ENCODE results near the gene EVA1A. TPM values are rescaled to one million over a fixed set of nuclear protein-coding genes. Genes with fewer than 3 reads are reported as not detected.

The EVA1A gene
- polyA plus RNA-seq, 1 donor = 10.0 TPM

DNA sequence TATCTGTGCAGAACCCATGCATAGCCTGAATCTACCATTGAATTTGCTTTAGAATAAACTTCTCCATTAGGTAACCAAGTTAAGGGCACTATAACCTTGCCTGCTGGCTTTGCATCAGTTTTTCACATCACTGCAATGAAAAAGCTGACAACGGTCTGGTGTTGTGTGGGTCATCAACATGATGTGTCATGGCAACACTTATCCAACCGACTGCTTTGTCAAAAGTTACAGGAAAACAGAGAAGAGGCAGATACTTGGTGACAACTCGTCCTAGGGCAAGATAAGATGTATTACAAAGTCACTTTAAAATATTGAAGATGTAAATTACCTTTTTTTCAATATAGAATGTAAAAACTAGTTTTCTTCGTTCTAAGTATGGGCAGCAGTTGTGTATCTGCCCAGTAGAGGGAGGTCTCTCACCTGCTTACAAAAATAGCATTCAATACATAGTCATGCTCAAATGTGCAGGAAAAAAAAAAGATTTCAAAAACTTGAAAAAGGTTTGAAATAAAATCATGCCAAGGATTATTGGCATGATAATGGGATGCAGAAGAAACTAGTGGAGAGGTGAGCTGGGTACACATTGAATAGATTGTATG lies 96.3 kb downstream of the EVA1A start:
- Histone ChIP-seq H3K36me3 (ENCODE audit: control insufficient read depth, insufficient read depth, low read length) (no peaks in the 10 kb centered on the region), H3K27me3 (ENCODE audit: control insufficient read depth, insufficient read depth, low read length) (no peaks in the 10 kb centered on the region), H3K27ac (ENCODE audit: low read length) (no peak overlapping the region), H3K9me3 (ENCODE audit: control insufficient read depth, low read depth, low read length) (no peaks in the 10 kb centered on the region), H3K4me3 (ENCODE audit: low read length) (no peak overlapping the region), H3K4me1 (ENCODE audit: control insufficient read depth, insufficient read depth, low read length) (peaks cover 9% of the 10 kb centered on the region)
- WGBS (ENCODE audit: insufficient coverage, low lambda C conversion rate) = 37% methylated on average over 3 of the region's 4 CpGs
- DNase-seq = no peak

DNA sequence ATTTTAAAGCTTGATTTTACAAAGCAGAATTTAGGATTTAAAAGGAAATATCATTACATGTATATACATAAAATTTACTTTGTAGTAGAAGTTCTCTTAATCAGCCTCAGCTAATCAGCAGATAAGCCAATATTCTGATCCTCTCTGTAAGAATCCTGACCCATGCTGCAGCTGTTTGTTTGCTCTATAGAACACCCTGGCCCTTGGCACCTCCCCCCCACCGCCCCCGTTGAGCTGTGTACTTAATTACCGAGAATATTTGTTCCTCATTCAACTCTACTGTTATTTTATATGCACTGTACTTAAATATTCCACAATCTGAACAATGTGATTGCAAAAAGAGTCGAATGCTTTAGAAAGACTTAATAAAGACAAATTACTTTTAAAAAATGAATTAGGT lies 98.0 kb downstream of the EVA1A start:
- Histone ChIP-seq H3K36me3 (ENCODE audit: control insufficient read depth, insufficient read depth, low read length) (no peaks in the 10 kb centered on the region), H3K4me3 (ENCODE audit: low read length) (no peak overlapping the region), H3K27ac (ENCODE audit: low read length) (no peak overlapping the region), H3K27me3 (ENCODE audit: control insufficient read depth, insufficient read depth, low read length) (no peaks in the 10 kb centered on the region), H3K9me3 (ENCODE audit: control insufficient read depth, low read depth, low read length) (no peaks in the 10 kb centered on the region), H3K4me1 (ENCODE audit: control insufficient read depth, insufficient read depth, low read length) (peaks cover 9% of the 10 kb centered on the region)
- 0% methylated on average over 1 of the region's 4 CpGs for WGBS (ENCODE audit: insufficient coverage, low lambda C conversion rate)
- DNase-seq = no peak

DNA sequence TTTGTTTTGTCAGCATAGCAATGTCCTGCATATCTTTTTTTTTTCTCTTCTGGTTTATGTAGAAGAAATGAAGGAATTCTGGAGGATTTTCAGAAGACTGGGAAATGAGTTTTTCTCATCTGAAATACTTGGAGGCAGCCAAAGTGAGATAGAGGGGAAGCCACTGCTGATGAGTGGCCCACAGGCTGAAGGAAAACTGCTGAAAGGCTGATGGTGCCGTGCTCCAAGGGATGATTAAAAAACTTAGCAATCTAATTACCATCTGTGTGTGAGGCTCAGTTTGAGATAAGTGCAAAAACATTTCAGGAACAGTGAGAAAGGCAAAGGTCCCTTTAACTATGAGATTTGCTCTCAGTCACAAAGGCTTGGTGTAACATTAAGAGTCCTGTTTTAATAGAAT lies 98.5 kb downstream of the EVA1A start:
- H3K4me3 ChIP-seq (ENCODE audit: low read length) = no peak overlapping the region
- H3K4me1 ChIP-seq (ENCODE audit: control insufficient read depth, insufficient read depth, low read length) = peaks cover 9% of the 10 kb centered on the region
- H3K36me3 ChIP-seq (ENCODE audit: control insufficient read depth, insufficient read depth, low read length) = no peaks in the 10 kb centered on the region
- no CpG with 5 or more reads among the region's 1 CpG for WGBS (ENCODE audit: insufficient coverage, low lambda C conversion rate)
- H3K9me3 ChIP-seq (ENCODE audit: control insufficient read depth, low read depth, low read length) = no peaks in the 10 kb centered on the region
- DNase-seq = no peak
- H3K27ac ChIP-seq (ENCODE audit: low read length) = no peak overlapping the region
- no peaks in the 10 kb centered on the region for H3K27me3 ChIP-seq (ENCODE audit: control insufficient read depth, insufficient read depth, low read length)

DNA sequence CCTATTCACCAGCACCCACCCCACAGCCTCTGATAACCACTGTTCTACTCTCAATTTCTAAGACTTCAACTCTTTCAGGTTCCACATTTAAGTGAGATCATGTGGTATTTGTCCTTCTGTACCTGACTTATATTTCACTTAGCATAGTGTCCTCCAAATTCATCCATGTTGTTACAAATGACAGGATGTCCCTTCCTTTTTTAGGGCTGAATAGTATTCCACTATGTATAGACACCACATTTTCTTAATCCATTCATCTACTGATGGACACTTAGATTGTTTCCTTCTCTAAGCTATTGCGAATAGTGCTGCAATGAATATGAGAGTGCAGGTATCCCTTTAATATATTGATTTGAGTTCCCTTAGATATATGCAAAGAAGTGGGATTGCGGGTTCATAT lies 100.1 kb downstream of the EVA1A start:
- H3K36me3 ChIP-seq (ENCODE audit: control insufficient read depth, insufficient read depth, low read length) = no peaks in the 10 kb centered on the region
- no peaks in the 10 kb centered on the region for H3K9me3 ChIP-seq (ENCODE audit: control insufficient read depth, low read depth, low read length)
- H3K4me3 ChIP-seq (ENCODE audit: low read length) = no peak overlapping the region
- DNase-seq = no peak
- peaks cover 9% of the 10 kb centered on the region for H3K4me1 ChIP-seq (ENCODE audit: control insufficient read depth, insufficient read depth, low read length)
- H3K27ac ChIP-seq (ENCODE audit: low read length) = no peak overlapping the region
- peaks cover 2% of the 10 kb centered on the region for H3K27me3 ChIP-seq (ENCODE audit: control insufficient read depth, insufficient read depth, low read length)
- WGBS (ENCODE audit: insufficient coverage, low lambda C conversion rate) = 80% methylated on average over 1 of the region's 2 CpGs

DNA sequence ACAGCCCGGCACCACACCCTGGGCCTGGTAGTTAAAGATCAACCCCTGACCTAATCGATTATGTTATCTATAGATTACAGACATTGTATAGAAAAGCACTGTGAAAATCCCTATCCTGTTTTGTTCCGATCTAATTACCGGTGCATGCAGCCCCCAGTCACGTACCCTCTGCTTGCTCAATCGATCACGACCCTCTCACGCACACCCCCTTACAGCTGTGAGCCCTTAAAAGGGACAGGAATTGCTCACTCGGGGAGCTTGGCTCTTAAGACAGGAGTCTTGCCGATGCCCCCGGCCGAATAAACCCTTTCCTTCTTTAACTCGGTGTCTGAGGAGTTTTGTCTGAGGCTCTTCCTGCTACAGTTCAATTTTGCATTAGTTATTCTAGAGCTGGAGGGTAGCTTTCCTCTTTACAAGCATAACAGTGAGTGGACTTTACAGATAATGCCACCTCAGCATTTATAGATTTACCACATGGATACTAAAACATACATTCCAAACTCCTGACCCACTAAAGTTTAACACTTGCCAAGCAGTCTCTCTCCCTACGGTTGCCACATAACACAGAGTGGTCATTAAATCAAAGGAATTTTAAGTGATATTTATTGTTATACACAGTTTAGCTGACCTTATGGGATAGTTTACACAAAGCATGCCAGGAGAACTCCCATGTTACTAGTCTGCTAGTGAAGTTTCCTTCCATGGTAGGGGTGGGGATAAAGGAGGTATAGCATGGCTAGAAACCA lies 101.0 kb downstream of the EVA1A start:
- Histone ChIP-seq H3K36me3 (ENCODE audit: control insufficient read depth, insufficient read depth, low read length) (no peaks in the 10 kb centered on the region), H3K27me3 (ENCODE audit: control insufficient read depth, insufficient read depth, low read length) (peaks cover 2% of the 10 kb centered on the region), H3K4me3 (ENCODE audit: low read length) (no peak overlapping the region), H3K9me3 (ENCODE audit: control insufficient read depth, low read depth, low read length) (no peaks in the 10 kb centered on the region), H3K4me1 (ENCODE audit: control insufficient read depth, insufficient read depth, low read length) (peaks cover 9% of the 10 kb centered on the region), H3K27ac (ENCODE audit: low read length) (no peak overlapping the region)
- peak in 1 of 2 donors; percentile 27 for DNase-seq
- WGBS (ENCODE audit: insufficient coverage, low lambda C conversion rate) = no CpG with 5 or more reads among the region's 14 CpGs

DNA sequence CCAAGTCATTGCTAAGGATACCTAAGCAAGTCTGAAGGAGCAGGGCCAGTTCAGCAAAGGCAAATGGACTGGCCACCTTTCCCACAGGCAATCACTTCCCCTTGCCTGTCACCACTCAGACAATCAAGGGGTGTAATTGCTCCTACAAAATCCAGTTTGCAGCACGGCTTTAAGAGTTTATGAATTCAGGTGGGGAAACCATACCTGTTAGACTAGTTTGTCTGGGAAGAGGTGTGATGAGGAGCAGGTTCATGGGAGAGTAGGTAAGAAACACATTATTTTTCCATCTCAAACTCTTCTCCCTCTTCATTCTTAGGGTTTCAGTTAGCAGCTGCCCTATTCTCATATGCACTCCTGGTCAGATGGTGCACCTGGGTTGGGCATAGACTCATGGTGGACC lies 102.5 kb downstream of the EVA1A start:
- H3K27ac ChIP-seq (ENCODE audit: low read length) = no peak overlapping the region
- H3K27me3 ChIP-seq (ENCODE audit: control insufficient read depth, insufficient read depth, low read length) = peaks cover 2% of the 10 kb centered on the region
- H3K4me1 ChIP-seq (ENCODE audit: control insufficient read depth, insufficient read depth, low read length) = peaks cover 9% of the 10 kb centered on the region
- H3K9me3 ChIP-seq (ENCODE audit: control insufficient read depth, low read depth, low read length) = no peaks in the 10 kb centered on the region
- H3K4me3 ChIP-seq (ENCODE audit: low read length) = no peak overlapping the region
- H3K36me3 ChIP-seq (ENCODE audit: control insufficient read depth, insufficient read depth, low read length) = no peaks in the 10 kb centered on the region
- DNase-seq = no peak
- WGBS (ENCODE audit: insufficient coverage, low lambda C conversion rate) = no CpG with 5 or more reads among the region's 1 CpG

DNA sequence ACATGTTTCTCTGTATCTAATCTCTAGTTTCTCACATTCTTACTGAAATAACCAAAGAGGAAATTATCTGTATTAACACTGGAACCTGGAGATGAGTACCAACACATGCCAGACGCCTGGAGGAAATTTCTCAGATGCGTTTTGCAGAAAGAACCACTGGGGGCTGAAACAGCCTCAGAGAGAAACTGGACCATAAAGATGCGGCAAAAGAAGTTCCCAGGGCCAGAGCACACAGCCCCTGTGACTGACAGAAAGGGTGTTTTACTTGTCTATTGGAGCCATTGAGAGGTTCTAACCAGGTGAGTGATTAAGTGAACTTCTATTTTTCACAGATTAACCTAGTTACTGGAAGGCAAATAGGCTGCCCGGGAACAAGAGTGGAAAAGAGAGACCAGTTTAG lies 103.9 kb downstream of the EVA1A start:
- no peak overlapping the region for H3K27ac ChIP-seq (ENCODE audit: low read length)
- H3K4me1 ChIP-seq (ENCODE audit: control insufficient read depth, insufficient read depth, low read length) = peaks cover 4% of the 10 kb centered on the region
- no peaks in the 10 kb centered on the region for H3K36me3 ChIP-seq (ENCODE audit: control insufficient read depth, insufficient read depth, low read length)
- whole genome bisulfite sequencing (ENCODE audit: insufficient coverage, low lambda C conversion rate) = 100% methylated on average over 1 of the region's 4 CpGs
- no peak for DNase-seq
- H3K4me3 ChIP-seq (ENCODE audit: low read length) = no peak overlapping the region
- no peaks in the 10 kb centered on the region for H3K9me3 ChIP-seq (ENCODE audit: control insufficient read depth, low read depth, low read length)
- H3K27me3 ChIP-seq (ENCODE audit: control insufficient read depth, insufficient read depth, low read length) = peaks cover 2% of the 10 kb centered on the region

DNA sequence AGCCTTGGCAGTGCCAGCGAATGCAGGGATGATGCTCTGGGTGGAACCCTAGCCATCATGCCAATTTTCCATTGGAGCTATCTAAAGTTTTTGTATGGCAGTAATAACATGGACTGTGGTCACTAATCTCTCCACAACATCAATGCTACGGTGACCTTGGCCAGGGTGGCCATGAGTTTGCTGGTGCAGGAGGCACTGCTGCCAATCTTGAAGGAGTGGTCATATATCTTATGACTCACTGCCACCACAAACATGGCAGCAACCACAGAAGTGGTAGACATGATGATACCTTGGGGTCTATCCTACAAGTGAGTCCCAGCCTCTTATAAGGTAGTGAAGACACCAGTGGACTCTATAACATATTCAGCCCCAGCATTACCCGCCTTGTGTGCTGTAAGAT lies 104.6 kb downstream of the EVA1A start:
- WGBS (ENCODE audit: insufficient coverage, low lambda C conversion rate) = no CpG with 5 or more reads among the region's 3 CpGs

DNA sequence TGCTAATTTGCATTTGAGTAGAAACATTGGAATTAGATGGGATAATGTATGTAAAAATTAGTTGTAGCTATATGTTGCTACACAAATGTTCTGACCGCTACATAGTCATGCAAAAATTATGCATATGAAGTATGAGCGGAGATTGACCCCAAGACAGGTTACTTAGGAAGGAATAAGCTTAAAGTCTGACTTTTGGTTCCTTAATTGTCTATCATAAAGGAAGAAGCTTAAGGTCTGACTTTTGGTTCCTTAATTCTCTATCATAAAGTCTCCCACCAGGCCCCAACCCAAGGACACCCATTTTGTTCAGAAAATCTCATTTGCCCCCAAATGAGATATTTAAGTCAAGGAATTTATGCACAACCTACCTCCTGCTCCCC lies 106.5 kb downstream of the EVA1A start:
- Histone ChIP-seq H3K4me3 (ENCODE audit: low read length) (no peak overlapping the region), H3K9me3 (ENCODE audit: control insufficient read depth, low read depth, low read length) (peaks cover 10% of the 10 kb centered on the region), H3K27ac (ENCODE audit: low read length) (no peak overlapping the region), H3K27me3 (ENCODE audit: control insufficient read depth, insufficient read depth, low read length) (peaks cover 2% of the 10 kb centered on the region), H3K36me3 (ENCODE audit: control insufficient read depth, insufficient read depth, low read length) (no peaks in the 10 kb centered on the region), H3K4me1 (ENCODE audit: control insufficient read depth, insufficient read depth, low read length) (no peaks in the 10 kb centered on the region)
- WGBS (ENCODE audit: insufficient coverage, low lambda C conversion rate) = no CpG with 5 or more reads among the region's 2 CpGs
- DNase-seq = no peak

More for the DNA sequence above, 104.6 kb downstream of the EVA1A start:
- no peak for DNase-seq
- H3K4me1 ChIP-seq (ENCODE audit: control insufficient read depth, insufficient read depth, low read length) = no peaks in the 10 kb centered on the region
- H3K36me3 ChIP-seq (ENCODE audit: control insufficient read depth, insufficient read depth, low read length) = no peaks in the 10 kb centered on the region
- H3K4me3 ChIP-seq (ENCODE audit: low read length) = no peak overlapping the region
- H3K27ac ChIP-seq (ENCODE audit: low read length) = no peak overlapping the region
- no peaks in the 10 kb centered on the region for H3K9me3 ChIP-seq (ENCODE audit: control insufficient read depth, low read depth, low read length)
- H3K27me3 ChIP-seq (ENCODE audit: control insufficient read depth, insufficient read depth, low read length) = peaks cover 2% of the 10 kb centered on the region

DNA sequence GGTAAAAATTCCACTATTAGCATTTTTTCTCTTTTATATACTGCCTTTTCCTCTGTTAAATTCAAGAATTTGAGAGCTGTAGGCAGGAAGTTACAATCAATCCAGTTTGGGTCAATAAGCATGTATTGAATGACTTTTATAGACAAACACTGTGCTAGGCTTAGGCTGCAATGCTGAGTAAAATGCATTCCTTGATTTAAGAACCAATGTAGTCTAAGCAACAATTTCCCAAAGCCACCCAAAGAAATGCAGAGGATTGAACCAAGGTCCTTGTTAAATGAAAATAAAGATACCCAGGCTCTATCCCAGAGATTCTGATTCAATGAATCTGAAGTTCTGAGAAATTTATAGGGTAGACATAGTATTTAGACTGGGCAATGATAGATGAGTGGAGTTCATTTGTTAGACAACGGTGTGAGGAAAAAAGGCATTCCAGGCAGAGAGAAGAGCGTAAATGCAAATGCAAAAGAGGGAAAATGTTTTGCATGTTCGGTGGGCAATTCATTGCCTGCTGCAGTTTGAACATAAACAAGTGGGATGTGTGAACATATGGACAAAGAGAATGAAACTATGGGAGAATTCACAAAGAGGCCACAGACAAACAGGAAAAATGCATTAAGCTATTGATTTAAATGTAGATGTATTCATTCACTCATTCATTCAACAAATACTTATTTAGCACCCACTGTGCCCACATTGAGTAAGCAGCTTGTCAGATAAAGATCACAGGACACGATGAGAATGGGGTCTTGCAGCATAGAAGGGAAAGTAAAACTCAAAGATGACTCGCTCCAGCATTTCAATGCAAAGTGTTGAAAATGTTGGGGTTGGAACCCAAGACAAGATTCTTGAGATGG lies 107.1 kb downstream of the EVA1A start:
- no peak overlapping the region for H3K4me3 ChIP-seq (ENCODE audit: low read length)
- H3K9me3 ChIP-seq (ENCODE audit: control insufficient read depth, low read depth, low read length) = peaks cover 13% of the 10 kb centered on the region
- WGBS (ENCODE audit: insufficient coverage, low lambda C conversion rate) = 65% methylated on average over 4 of the region's 5 CpGs
- H3K27ac ChIP-seq (ENCODE audit: low read length) = no peak overlapping the region
- DNase-seq = no peak
- no peaks in the 10 kb centered on the region for H3K4me1 ChIP-seq (ENCODE audit: control insufficient read depth, insufficient read depth, low read length)
- H3K27me3 ChIP-seq (ENCODE audit: control insufficient read depth, insufficient read depth, low read length) = peaks cover 2% of the 10 kb centered on the region
- no peaks in the 10 kb centered on the region for H3K36me3 ChIP-seq (ENCODE audit: control insufficient read depth, insufficient read depth, low read length)

Measured in large intestine (tissue), 3 donors.